Heart right ventricle (tissue), 16 donors: Measurements from ENCODE around the gene CES2. TPM values are rescaled to one million over a fixed set of nuclear protein-coding genes. Genes with fewer than 3 reads are reported as not detected.

ENCODE experiments used
- ATAC-seq, 8 donors: fragments of 200-7000 bp; cut with Tn5 transposase; one replicate each; pipeline ENCODE4 v1.9.1; 2020; ENCODE audit warnings: mild to moderate bottlenecking in 8 of 8, moderate library complexity in 8 of 8, moderate number of reproducible peaks in 1 of 8
- DNase-seq, 2 donors: peaks; one replicate each; pipeline ENCODE4 v3.0.0-alpha.2; 2020
- H3K27ac ChIP-seq, 10 donors: fragments of 200-600 bp; sonication (generic) in 2 of 10; one replicate each; pipeline versions ENCODE4 v1.5.0 to v1.8.0; 2020 to 2022; ENCODE audit warnings: mild to moderate bottlenecking in 3 of 10
- H3K27me3 ChIP-seq, 7 donors: fragments of 200-600 bp; one replicate each; pipeline ENCODE4 v1.8.0; 2021 to 2022; ENCODE audit warnings: mild to moderate bottlenecking in 2 of 7
- H3K36me3 ChIP-seq, 9 donors: fragments of 200-600 bp; sonication (generic) in 1 of 9; one replicate each; pipeline versions ENCODE4 v1.5.0 to v1.8.0; 2020 to 2022; ENCODE audit warnings: mild to moderate bottlenecking in 2 of 9
- H3K4me1 ChIP-seq, 9 donors: fragments of 200-600 bp; sonication (generic) in 1 of 9; one replicate each; pipeline versions ENCODE4 v1.5.0 to v1.8.0; 2020 to 2022; ENCODE audit warnings: mild to moderate bottlenecking in 4 of 9
- H3K4me3 ChIP-seq, 10 donors: fragments of 200-600 bp; sonication (generic) in 2 of 10; one replicate each; pipeline versions ENCODE4 v1.5.0 to v1.8.0; 2020 to 2022; ENCODE audit warnings: mild to moderate bottlenecking in 7 of 10, moderate library complexity in 2 of 10
- H3K9me3 ChIP-seq, 11 donors: fragments of 200-600 bp in 10 of 11; sonication (generic) in 2 of 11; one replicate each; pipeline versions ENCODE4 v1.5.0 to v1.8.0; 2013 to 2022; ENCODE audit warnings: mild to moderate bottlenecking in 2 of 11, control low read depth in 1 of 11, moderate library complexity in 1 of 11
- CTCF ChIP-seq, 9 donors: fragments of 200-600 bp; sonication (generic) in 2 of 9; IDR thresholded peaks; one replicate each; pipeline versions ENCODE4 v1.5.0 to v1.8.0; 2021 to 2022; ENCODE audit warnings: antibody characterized with exemption in 9 of 9, mild to moderate bottlenecking in 5 of 9, moderate library complexity in 1 of 9
- WGBS, 2 donors: extraction: QIAGEN DNeasy Blood & Tissue Kit; methylation state at CpG; one replicate each; pipeline ENCODE4 v1.1.7; 2013; ENCODE audit warnings: inconsistent platforms in 1 of 2; 5-methylcytosine and 5-hydroxymethylcytosine counted together
- intact Hi-C, 10 donors: fragments of 100-400 bp; cut with DNase I; formaldehyde crosslinking; loops; one replicate each; pipeline versions ENCODE4 v1.11.1 to v1.14.2; 2022
- polyA plus RNA-seq, 2 donors: library from polyadenylated mRNA; stranded (reverse); fragments of 200-250 nt; gene quantifications; one replicate each; pipeline ENCODE4 v1.2.3, GENCODE V29; 2013
- total RNA-seq, 10 donors: library from RNA; stranded (reverse); fragmentation: NEBNext Ultra II Directional in 3 of 10; extraction: Animal tissue kit (Norgen Biotek cat#: 25700) in 3 of 10; gene quantifications; one replicate each; pipeline versions ENCODE4 v1.2.1 to v1.2.4, GENCODE V29; 2021 to 2023
- donor health status: Arrhythmogenic right ventricular cardiomyopathy.
- donor health status: ischemic (EF 13 %, LVEDD 7.1; RV severe dilation, severe dysfunction).
- donor health status: healthy with polysubstance abuse.
- donor health status: DM: no; HTN: yes; CAD: no.
- donor health status: DM: no; HTN: no; CAD: no.
- donor health status: ischemic (EF 25% LVEDD 6.9; RV normal size, moderate dysfunction).
- donor health status: ischemic (EF 25% LVEDD 5.7; RV mildly dilated, moderate dysfunction).
- donor health status: healthy.
- donor health status: DM: yes; HTN: yes; CAD: no.
- donor health status: Ischemic cardiomyopathy.
- donor health status: ischemic (EF 35%, LVEDD 5.7; RV mildly dilated, moderate dysfunction).
- donor health status: nonischemic (EF 11% LVEDD 7.7; RV severe dilation, severe dysfunction).
- donor health status: DM: yes; HTN: yes; CAD: no.
- donor health status: PGD.
- donor health status: ischemic (EF 29% LVEDD 5.4; RV normal size, mild dysfunction).
- donor health status: nonischemic (EF 23%, LVEDD 6.1; RV moderate dilation, normal function).

CES2 gene
- total and polyA plus RNA-seq, 12 donors = 25.1 to 194 (median 81.5) TPM

GRCh38 chr16:66950971-66951790, 15.9 kb downstream of the CES2 start:
- H3K36me3 ChIP-seq = no peaks in the 10 kb centered on the region
- no peak for DNase-seq
- H3K27me3 ChIP-seq = peaks cover 0 to 58% (median 17%) of the 10 kb centered on the region in 7 donors
- no peak overlapping the region for H3K4me3 ChIP-seq
- H3K4me1 ChIP-seq = peaks cover 0 to 26% (median 16%) of the 10 kb centered on the region in 9 donors
- no peak overlapping the region for H3K27ac ChIP-seq
- 81 to 82% methylated on average over 4 of the region's 4 CpGs for WGBS, 2 donors
- no peak for ATAC-seq
- no peak for TF ChIP-seq CTCF (IDR thresholded peaks at IDR 0.05)
- intact Hi-C loops = loop anchor here in 2 of 10 donors (10.0 kb wide), 2 partner anchors 56 to 234 kb away; partner anchors contain the start of gene MATCAP1 (in 1 of the 2)
- peaks cover 0 to 6% (median 0%) of the 10 kb centered on the region in 11 donors for H3K9me3 ChIP-seq

- Histone ChIP-seq H3K9me3 (peaks cover 0 to 6% (median 0%) of the 10 kb centered on the region in 11 donors), H3K4me1 (peaks cover 0 to 17% (median 14%) of the 10 kb centered on the region in 9 donors), H3K27ac (no peak overlapping the region), H3K27me3 (peaks cover 0 to 58% (median 17%) of the 10 kb centered on the region in 7 donors), H3K36me3 (no peaks in the 10 kb centered on the region), H3K4me3 (no peak overlapping the region)
- no peak for TF ChIP-seq CTCF (IDR thresholded peaks at IDR 0.05)
- 84 to 87% methylated on average over 7 of the region's 7 CpGs for WGBS, 2 donors
- ATAC-seq = no peak
- intact Hi-C loops = loop anchor here in 2 of 10 donors (10.0 kb wide), 2 partner anchors 58 to 232 kb away; partner anchors contain the start of gene MATCAP1 (in 1 of the 2)
- DNase-seq = no peak
Observed at GRCh38 chr16:66952430-66953110, 17.3 kb downstream of the CES2 start.

GRCh38 chr16:66953462-66954096, 18.3 kb downstream of the CES2 start:
- 77 to 81% methylated on average over 10 of the region's 10 CpGs for WGBS, 2 donors
- no peak overlapping the region for H3K27ac ChIP-seq
- peaks cover 0 to 6% (median 0%) of the 10 kb centered on the region in 11 donors for H3K9me3 ChIP-seq
- DNase-seq (no peak), ATAC-seq (no peak)
- peaks cover 0 to 52% (median 16%) of the 10 kb centered on the region in 7 donors for H3K27me3 ChIP-seq
- H3K4me1 ChIP-seq = peaks cover 0 to 10% (median 8%) of the 10 kb centered on the region in 9 donors
- TF ChIP-seq CTCF (IDR thresholded peaks at IDR 0.05) = no peak
- intact Hi-C loops = loop anchor here in 3 of 10 donors (2.0 to 10.0 kb wide), 3 partner anchors 59 to 231 kb away; partner anchors contain the start of gene MATCAP1 (in 1 of the 3)
- no peaks in the 10 kb centered on the region for H3K36me3 ChIP-seq
- H3K4me3 ChIP-seq = no peak overlapping the region
